Ramos (cell line): ENCODE measurements around the gene PC.

Source experiments
- in situ Hi-C: fragments of 300-500 bp; cut with MboI; formaldehyde crosslinking; loops from one replicate; pipeline ENCODE4 v1.14.3; 2022; ENCODE audit warnings: low sequenced_read_pairs; ENCODE audit not compliant: unreplicated experiment

PC gene

DNA sequence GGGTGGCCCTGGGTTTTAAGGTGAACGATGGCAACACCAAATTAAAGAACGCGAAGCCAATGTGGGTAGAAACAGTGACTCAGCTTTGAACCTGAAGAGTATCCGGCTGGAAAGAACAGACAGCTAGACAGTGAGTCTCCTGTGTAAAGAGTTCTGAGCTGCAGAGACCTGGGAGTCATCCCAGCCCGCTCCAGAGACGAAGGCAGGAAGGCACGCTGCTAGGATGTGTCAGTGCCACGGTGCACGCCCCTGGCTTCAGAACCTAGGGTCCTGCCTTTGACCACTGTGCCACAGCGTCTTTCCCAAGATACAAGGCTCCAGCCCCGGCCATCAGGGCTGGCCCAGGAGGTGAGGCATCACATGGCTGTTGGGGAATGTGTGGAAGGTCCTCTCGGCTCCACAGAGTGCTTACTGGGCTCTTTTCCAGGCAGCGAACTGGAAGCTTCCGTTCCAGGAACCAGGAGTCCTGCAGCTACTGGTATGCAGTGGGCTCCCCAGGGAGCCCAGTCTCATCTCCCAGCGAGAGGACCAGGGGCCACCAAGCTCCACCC lies 71.4 kb downstream of the PC start:
- in situ Hi-C loops, result loop anchor here (10.0 kb wide), 1 partner anchor 482 kb away; no protein-coding TSS in a partner anchor

DNA sequence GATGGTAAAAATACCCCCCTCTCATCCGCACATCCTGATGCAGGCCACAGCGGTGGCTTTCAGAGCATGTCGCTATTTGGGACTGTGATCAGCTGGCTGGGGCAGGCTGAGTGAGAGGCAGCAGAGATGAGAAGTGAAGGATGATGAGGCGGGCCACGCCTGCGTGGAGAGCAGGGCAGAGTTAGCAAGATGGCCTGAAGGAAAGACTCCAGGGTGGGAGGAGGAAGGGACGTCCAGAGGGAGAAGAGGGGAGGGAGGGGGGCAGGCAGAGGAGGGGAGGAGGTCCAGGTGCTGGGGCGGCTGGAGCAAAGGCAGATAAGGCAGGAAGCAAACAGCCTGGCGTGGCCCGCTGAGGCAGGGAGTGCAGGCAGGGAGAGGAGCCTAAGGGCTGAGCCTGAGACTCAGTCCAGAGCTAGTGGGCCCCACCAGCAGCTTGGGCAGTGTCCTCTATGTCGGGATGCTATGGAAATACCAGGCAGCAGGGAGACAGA lies 72.2 kb downstream of the PC start:
- in situ Hi-C loops, result loop anchor here (10.0 kb wide), 1 partner anchor 481 kb away; no protein-coding TSS in a partner anchor

DNA sequence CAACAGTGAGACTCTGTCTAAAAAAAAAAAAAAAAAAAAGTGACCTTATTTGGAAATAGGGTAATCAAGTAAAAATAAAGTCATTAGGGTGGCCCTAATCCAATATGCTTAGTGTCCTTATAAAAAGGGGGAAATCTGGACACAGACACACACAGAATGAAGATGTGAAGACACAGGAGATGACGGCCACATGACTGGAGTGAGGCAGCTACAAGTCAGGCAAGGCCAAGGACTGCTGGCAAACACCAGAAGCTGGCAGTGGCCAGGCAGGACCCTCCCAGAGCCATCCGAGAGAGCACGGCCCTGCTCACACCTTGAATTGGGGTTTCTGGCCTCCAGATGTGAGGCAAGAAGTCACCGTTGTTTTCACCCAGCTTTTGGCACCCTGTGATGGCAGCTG lies 72.7 kb downstream of the PC start:
- in situ Hi-C loops, result loop anchor here (10.0 kb wide), 1 partner anchor 481 kb away; no protein-coding TSS in a partner anchor

DNA sequence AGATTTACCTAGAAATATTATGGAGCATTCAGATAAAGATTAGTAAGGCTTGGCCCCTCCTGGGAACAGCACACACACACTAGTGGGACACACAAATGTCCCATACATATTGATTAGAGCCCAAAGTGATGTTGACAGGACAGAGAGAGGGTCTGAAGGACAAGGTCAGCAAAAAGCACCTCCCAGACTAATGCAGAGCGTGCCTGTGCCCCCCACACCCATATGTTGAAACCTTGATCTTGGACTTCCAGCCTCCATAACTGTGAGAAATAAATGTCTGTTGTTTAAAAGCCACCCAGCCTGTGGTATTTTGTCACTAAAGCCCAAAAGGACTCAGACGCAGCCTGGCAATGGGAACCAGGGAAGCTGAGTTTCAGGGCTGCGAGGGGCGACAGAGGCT lies 73.7 kb downstream of the PC start:
- in situ Hi-C loops, result loop anchor here (5.0 to 10.0 kb wide), 2 partner anchors 42 to 480 kb away; partner anchors contain the start of gene RCE1

DNA sequence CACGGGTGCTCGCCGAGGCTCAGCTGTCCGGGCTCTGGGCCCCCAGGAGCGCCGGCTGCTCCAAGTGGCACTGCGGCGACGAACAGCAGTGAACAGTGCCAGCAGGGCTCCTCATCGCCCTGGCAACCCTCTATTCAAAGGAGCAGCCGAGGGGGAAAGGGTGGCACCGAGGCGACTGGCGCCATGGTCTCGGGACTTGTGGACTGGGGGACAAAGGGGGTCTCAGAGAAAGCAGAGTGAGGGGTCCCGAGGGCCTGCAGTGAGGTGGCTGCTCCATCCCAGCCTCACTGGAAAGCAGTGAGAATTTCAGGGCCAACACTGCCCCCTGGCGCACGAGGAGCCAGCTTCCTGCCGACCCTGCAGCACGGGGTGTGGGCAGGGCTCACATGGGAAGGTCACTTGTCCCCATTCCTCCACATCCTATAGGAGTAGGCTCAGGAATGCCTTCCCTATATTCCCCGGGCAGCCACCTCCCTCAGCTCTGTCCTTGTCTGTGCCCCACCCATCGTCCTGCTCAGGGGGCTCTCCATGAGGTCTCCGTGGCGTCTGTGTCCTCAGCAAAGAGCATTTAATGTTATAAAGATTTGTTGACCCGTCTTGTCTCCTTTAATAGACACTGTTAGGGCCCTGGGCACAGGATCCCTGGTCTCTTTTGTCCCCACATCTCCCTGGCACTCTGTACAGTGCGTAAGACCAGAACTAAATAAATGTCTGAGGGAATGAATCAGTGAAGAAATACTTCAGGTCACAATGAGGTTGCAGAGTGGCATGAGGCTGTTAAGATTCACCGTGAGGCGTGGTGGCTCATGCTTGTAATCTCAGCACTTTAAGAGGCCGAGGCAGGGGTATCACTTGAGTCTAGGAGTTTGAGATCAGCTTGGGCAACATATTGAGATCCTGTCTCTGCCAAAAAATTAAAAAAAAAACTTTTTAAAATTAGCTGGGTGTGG lies 74.9 kb downstream of the PC start:
- in situ Hi-C loops, result loop anchor here (5.0 to 10.0 kb wide), 2 partner anchors 41 to 478 kb away; partner anchors contain the start of gene RCE1

DNA sequence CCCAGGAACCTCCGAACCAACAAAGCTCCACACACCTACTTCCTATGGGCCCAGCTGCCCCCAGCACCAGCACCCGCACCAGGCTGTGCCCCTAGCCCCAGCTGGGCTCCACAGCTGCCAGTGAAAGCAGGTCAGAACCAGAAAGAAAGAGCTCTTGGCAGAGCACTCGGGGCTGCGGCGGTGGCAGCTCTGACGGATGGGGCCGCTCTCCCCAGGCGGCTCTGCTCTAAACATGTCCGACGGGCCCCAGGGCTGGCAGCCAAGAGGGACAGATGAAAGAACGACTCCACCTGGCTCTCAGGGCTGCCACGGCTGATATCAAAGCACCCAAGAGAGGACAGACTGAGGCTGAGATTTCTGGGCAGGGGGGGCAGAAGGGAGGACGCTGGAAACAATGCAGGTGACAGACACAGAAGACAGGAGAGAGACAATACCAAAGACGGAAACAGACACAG lies 75.6 kb downstream of the PC start:
- in situ Hi-C loops, result loop anchor here (5.0 to 10.0 kb wide), 2 partner anchors 40 to 478 kb away; partner anchors contain the start of gene RCE1

DNA sequence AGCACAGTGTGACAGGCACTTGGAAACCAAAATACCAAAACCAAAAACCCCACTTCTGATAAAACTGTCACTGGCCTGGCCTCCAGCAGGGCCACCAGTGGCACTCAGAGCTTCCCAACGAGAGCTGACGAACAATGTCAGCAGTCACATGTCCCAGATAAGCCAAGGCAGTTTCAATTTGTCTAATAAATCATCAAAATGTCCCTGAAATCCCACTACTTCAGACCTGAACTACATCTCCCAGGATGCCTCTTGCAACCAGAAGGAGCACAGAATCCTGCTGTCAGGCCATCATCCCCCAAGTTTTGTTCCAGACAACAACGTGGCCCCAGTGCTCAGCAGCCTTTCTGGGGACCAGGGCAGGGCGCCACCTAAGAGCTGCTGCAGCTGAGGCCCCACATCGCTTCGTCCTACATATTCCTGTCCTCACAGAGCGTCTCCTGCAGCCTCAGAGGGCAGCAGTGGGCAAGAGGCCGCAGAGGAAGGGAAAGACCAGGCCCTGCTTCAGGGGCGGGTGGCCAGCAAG lies 76.2 kb downstream of the PC start:
- in situ Hi-C loops, result loop anchor here (5.0 to 10.0 kb wide), 2 partner anchors 40 to 477 kb away; partner anchors contain the start of gene RCE1

DNA sequence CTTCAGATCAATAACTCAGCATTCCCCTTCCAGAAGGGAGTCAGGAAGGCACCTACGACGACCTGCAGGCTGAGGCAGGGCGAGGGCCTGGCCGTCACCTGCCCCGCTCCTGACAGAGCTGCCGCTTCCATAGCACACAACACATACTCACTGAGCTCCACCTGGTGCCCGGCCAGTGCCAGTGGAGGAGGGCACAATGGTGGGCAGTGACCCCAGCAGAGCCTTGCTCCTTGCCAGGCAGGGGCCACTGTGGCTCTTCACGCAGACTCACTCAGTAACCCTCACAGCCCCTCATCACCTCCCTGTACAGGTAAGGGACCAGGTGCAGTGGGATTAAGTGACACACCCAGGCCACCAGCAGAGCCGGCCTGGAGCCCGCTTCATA lies 76.7 kb downstream of the PC start:
- in situ Hi-C loops, result loop anchor here (5.0 to 10.0 kb wide), 2 partner anchors 39 to 477 kb away; partner anchors contain the start of gene RCE1

DNA sequence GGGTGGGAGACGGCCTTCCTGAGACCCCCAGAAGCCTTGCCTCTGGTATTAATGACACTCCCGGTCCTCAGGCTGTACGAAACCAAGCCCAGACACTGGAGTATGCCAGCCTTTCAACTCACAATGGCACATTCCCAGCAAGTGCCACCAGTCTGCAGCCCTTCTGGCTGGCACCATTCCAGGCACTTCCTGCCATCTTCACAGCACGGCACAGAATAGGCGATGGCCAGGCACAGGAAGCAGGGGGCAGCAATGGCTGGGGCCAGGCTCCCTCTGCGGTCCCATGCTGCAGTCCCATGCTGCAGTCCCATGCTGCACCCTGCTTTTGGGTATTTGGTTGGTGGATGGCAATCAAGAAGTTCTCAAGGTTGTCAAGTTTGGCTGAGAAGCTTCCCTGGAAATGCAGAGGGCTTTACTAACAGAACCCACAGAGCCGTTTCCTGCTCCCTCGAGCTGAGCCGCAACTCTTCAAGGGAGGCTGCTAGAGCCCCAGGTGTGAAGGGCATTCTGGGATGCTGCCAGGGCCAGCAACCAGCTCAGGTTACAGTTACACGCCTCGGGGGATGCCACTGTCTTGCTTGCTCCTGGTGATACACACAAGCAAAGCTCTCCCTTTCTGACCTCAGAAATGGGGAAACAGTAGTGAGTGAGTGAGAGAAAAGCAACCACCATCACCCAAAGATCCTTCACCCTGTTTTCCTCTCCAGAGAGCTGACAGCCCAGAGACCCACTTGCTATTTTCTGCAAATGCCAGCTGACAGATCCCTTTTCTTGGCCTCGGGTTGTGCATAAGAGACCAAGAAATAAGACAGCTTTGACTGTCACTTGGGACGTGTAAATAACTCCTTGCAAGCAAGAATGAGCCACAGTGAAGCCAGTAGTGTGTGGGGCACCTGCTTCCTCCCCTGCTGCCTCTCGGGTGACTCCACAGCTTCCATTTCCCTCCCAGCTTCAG lies 77.4 kb downstream of the PC start:
- in situ Hi-C loops, result loop anchor here (5.0 to 10.0 kb wide), 2 partner anchors 38 to 476 kb away; partner anchors contain the start of gene RCE1

DNA sequence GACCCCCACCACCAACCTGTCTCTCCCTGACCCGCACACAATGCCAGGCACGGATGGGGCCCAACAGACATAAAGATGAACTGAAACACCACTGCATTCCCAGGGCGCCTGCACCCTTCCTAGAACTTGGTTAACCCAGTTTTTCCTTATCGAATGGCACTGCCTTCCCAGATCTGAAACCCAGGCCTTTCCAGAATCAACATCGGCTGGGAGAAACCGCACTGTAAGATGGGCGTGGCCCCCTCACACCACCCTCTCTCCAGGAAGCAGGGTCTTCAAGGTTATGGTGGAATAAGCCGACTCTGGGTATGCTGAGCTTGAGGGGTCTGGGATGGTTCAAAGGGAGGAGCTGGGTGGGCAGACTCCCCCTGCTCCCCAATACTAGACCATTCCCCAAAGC lies 78.2 kb downstream of the PC start:
- in situ Hi-C loops, result loop anchor here (5.0 to 10.0 kb wide), 2 partner anchors 38 to 475 kb away; partner anchors contain the start of gene RCE1

DNA sequence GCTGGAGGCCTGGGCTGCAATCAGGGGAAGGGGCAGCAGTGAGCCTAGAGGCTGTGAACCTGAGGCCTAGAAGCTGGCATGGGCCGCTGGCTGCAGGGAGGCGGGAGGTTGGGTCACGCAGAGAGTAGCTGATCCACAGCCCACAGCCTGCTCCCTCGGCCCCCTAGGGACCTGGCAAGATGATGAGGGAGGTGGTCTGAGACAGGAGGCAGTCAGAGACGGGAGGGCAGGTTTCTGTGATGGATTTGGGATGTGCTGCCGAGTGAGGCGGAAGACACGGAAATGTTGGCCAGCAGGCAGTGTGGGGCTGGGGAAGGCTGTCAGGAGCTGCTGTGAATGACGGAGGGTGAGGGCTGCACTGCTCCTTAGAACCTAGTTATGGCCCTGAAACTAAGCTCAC lies 78.6 kb downstream of the PC start:
- in situ Hi-C loops, result no loop called here

DNA sequence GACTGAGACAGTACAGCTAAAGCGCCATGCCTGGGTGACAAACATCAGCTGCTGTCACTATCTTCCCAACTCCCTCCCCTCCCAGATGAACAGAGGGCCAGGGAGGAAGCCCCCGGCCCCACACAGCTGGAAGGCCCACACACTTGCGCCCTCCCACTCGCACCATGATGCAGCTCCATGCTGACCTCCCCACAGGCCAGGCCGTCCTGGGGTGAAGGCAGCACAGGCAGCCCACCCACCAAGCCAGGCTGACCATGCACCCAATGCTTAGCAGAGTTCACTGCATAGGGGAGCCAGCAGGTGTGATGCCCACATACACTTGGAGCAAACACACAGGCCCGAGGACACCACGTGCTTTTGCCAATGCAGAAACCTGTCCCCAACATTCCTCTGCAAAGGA lies 79.2 kb downstream of the PC start:
- in situ Hi-C loops, result no loop called here

DNA sequence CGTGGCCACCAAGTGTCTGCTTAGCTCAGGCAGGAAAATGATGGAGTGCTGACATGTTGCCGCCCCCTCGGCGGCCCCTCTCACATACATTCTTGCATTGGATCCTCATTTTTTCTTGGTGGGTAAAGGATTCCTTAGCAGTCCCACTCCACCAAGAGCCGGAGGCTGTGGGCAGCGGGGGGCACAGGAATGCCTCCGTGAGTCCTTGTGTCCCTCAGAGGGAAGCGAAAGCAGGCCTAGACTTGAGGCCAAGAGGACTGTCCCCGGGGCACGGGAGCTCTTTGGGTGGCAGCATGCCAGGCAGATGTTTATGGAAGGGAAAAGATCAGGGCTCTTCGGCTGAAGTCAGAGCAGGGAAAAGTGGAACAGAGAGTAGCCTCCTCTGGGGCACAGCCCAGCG lies 79.7 kb downstream of the PC start:
- in situ Hi-C loops, result no loop called here

DNA sequence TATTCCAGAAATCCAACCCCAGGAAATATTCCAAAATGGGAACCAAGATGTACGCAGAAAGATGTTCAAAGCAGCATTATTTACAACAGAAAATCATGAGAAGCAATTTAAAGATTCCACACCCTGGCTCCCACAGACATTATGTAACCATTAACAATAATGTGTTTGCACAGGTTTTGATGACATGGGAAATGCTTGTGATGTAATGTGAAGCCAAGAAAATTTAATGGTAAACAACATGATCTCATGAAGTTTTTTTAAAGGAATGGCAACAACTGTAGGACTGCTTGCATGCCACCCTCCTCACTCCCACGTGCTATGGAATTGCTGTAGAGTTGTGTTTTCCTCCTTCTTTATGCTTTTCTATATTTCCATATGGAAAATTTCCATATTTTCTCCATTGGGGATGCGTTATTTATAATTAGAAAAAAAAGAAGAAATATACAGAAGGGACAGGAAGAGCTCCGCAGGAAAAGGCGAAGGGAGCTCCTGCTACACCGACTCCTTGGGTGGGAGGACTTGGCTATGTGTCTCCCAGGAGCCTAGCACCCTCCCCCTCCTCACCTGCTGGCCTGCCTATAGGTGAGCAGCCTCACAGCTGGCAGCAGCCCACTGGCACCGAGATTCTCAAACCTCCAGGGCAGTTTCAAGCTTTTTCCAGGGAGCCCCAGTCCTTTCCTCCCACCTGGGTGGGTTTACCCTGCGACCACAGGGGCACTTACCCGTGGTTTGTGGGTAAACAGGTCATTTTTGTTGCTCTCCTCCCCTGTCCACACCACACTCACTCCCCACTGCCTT lies 80.4 kb downstream of the PC start:
- in situ Hi-C loops, result no loop called here

DNA sequence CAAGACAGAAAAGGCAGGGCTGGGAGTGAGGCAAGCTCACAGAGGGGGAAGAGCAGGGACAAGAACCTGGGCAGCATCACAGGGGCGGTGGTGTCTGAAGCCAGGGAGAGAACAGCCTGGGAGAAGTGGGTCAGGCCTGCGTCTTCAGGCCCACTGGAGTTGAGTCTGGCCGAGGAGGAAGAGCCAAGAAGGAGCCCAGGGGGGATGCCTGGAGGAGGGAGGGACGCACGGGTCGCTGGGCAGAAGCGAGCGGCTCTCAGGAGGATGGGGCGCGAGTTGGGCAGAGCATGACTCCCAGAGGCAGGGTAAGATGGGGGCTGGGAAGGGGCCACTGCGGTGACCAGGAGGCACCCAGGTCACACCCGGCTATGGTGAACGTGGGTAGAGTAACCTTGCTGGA lies 82.8 kb downstream of the PC start:
- in situ Hi-C loops, result no loop called here

DNA sequence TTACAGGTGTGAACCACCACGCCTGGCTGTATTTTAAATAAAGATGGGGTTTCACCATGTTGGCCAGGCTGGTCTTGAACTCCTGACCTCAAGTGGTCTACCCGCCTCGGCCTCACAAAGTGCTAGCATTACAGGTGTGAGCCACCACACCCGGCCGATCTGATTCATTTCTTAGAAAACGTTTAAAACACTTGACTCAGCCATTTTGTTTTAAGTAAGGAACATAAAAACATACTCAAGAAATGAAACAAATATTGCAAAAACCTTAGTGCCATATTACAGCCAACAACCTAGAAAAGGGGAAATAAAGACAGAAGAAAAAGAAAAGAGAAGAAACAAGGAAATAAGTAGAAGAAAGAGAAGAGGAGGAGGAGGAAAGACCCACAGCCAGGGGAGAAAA lies 84.0 kb downstream of the PC start:
- in situ Hi-C loops, result no loop called here

DNA sequence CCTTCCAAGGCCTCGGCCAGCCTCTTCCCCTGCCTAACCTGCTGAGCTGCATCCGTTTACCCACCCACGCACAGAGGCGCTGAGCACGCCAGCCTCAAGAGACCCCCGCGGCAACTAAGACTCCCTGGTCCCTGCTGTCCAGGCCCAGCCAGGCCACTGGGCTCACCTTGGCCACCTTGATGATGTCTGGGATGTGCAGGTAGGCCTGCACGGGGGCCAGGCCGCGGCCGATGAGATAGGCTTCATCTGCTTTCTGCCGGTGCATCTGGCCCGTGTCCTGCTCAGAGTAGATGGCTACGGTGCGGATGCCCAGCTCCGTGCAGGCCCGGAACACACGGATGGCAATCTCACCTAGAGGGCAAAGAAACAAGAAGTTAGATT lies 86.7 kb downstream of the PC start:
- in situ Hi-C loops, result no loop called here

DNA sequence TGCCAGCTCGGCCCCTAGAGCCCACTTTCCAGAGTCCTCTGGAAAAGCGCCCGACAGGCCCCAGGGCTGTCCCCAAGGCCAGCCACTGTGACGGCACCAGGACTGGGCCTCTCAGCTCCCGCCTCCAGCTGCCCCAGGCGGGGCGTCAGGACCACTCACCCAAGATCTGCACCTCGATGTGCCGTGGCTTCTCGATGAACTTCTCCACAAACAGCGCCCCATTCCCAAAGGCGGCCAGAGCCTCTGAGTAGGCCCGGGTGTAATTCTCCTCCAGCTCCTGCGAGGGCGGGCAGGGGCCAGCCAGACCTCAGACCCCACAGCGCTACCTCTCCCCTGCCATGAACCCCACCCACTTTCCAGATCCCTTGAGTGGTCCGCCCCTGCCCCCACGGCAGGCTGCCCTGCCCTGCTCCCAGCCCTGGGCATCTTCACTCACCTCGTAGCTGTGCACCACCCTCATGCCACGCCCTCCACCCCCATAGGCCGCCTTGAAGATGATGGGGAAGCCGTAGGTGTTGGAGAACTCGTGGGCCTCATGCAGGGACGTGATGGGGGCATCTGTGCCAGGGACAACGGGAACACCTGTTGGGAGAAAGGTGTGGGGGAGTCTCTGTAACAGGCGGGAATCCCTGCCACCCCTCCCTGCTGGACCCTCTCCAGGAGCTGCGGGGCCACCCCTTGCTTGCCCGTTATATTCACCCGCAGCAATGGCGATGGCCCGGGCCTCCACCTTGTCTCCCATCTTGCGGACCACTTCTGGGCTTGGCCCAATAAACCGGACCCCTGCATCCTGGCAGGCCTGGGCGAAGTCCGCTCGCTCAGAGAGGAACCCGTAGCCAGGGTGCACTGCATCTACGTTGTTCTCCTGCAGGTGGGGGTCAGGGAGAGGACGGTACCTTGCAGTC lies 87.3 kb downstream of the PC start:
- in situ Hi-C loops, result no loop called here
